Upper lobe of left lung (tissue), 6 donors: ENCODE results near the gene MBNL2. TPM values are rescaled to one million over a fixed set of nuclear protein-coding genes. Genes with fewer than 3 reads are reported as not detected.

Source experiments
- ATAC-seq, 2 donors: fragments of 200-7000 bp; cut with Tn5 transposase; one replicate each; pipeline ENCODE4 v1.9.1; 2022; ENCODE audit warnings: mild to moderate bottlenecking in 2 of 2, moderate library complexity in 2 of 2; ENCODE audit not compliant: low FRiP score in 2 of 2
- DNase-seq, 2 donors: peaks; one replicate each; pipeline ENCODE4 v3.0.0-alpha.2; 2019 to 2020
- H3K27ac ChIP-seq, 4 donors: fragments of 200-600 bp; sonication (generic); one replicate each; pipeline ENCODE4 v1.5.1; 2016 to 2019
- H3K27me3 ChIP-seq, 4 donors: fragments of 200-600 bp; sonication (generic); one replicate each; pipeline ENCODE4 v1.5.1; 2017 to 2019
- H3K36me3 ChIP-seq, 4 donors: fragments of 200-600 bp; sonication (generic); one replicate each; pipeline ENCODE4 v1.5.1; 2016 to 2019
- H3K4me1 ChIP-seq, 4 donors: fragments of 200-600 bp; sonication (generic); one replicate each; pipeline ENCODE4 v1.5.1; 2018 to 2019
- H3K4me3 ChIP-seq, 4 donors: fragments of 200-600 bp; sonication (generic); one replicate each; pipeline ENCODE4 v1.5.1; 2017 to 2019; ENCODE audit warnings: mild to moderate bottlenecking in 2 of 4, moderate library complexity in 1 of 4
- H3K9me3 ChIP-seq, 4 donors: fragments of 200-600 bp; sonication (generic); one replicate each; pipeline ENCODE4 v1.5.1; 2018 to 2019
- EP300 ChIP-seq, 4 donors: sonication (generic); formaldehyde crosslinking; IDR thresholded peaks; one replicate each; pipeline ENCODE4 v1.5.1; 2017; ENCODE audit warnings: antibody characterized with exemption in 4 of 4, control low read depth in 2 of 4
- POLR2A ChIP-seq, 4 donors: fragments of 450-650 bp; IDR thresholded peaks; one replicate each; pipeline ENCODE4 v1.5.1; 2016 to 2017; ENCODE audit warnings: antibody characterized with exemption in 4 of 4, mild to moderate bottlenecking in 2 of 4
- POLR2AphosphoS5 ChIP-seq, 2 donors: sonication (generic); formaldehyde crosslinking; IDR thresholded peaks; one replicate each; pipeline ENCODE4 v1.5.1; 2017; ENCODE audit warnings: antibody characterized with exemption in 2 of 2
- WGBS, 2 donors: methylation state at CpG; one replicate each; pipeline ENCODE4 v1.1.5; 2017 to 2018; 5-methylcytosine and 5-hydroxymethylcytosine counted together
- total RNA-seq, 6 donors: library from RNA; depleted of rRNA in 4 of 6; stranded (reverse); fragments of >200 nt in 4 of 6; gene quantifications; one replicate each; pipeline versions ENCODE4 v1.1.0 to v1.2.1, GENCODE V29; 2016 to 2021
- TF ChIP-seq, protein P1 (sequence below), 6 experiments: fragments of 450-650 bp in 4 of 6; fragments of 200-600 bp in 2 of 6; sonication (generic) in 2 of 6; IDR thresholded peaks; one replicate each; pipeline ENCODE4 v1.5.1; 2016 to 2019; ENCODE audit warnings: antibody characterized with exemption in 6 of 6
- donor health status: DM: no; HTN: no; CAD: no; lungs with moderate emphysema.
- donor health status: DM: no; HTN: yes; CAD: no; lungs with severe emphysema.

The MBNL2 gene
- total RNA-seq, 6 donors from 2014 or later, result 40.9 to 78.4 (median 51.3) TPM

DNA sequence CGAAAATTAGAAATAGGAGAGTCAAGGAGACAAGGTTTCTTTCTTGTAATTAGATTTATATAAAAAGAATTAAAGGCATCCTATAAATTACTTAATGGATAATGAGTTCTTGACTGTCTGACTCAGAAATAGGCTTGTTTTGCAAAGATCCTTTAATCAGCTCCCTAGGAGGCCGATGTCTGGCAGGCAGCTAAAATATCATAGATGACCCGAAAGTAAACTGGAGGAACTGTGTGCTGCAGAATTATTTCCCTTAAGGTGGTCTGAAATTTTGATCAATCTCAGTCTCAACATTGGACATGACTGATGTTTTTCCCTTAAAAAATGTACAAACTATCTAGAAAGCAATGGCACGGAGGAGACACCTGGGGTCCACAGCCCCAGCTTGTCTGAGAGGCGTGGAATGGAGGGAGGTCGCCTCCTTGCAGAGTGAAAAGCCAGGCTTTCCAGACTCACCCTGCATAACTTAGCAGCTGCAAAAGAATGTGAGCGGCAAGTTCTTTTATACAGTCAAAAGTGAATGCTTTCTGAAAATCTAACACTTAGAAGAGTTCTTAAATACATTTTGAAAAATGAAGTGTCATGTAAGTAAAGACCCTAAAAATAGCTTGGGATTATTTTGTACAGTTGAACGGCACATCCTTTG, 44.8 kb downstream of the MBNL2 start:
- H3K4me1 ChIP-seq, result peaks cover 37 to 51% (median 44%) of the 10 kb centered on the region in 4 donors
- DNase-seq (no peak), ATAC-seq (no peak)
- peaks cover 0 to 4% (median 0%) of the 10 kb centered on the region in 4 donors for H3K36me3 ChIP-seq
- TF ChIP-seq, protein P1, sequence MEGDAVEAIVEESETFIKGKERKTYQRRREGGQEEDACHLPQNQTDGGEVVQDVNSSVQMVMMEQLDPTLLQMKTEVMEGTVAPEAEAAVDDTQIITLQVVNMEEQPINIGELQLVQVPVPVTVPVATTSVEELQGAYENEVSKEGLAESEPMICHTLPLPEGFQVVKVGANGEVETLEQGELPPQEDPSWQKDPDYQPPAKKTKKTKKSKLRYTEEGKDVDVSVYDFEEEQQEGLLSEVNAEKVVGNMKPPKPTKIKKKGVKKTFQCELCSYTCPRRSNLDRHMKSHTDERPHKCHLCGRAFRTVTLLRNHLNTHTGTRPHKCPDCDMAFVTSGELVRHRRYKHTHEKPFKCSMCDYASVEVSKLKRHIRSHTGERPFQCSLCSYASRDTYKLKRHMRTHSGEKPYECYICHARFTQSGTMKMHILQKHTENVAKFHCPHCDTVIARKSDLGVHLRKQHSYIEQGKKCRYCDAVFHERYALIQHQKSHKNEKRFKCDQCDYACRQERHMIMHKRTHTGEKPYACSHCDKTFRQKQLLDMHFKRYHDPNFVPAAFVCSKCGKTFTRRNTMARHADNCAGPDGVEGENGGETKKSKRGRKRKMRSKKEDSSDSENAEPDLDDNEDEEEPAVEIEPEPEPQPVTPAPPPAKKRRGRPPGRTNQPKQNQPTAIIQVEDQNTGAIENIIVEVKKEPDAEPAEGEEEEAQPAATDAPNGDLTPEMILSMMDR (IDR thresholded peaks at IDR 0.05), result no peak
- no peak for TF ChIP-seq POLR2A (IDR thresholded peaks at IDR 0.05)
- TF ChIP-seq EP300 (IDR thresholded peaks at IDR 0.05), result no peak
- H3K27me3 ChIP-seq, result no peaks in the 10 kb centered on the region
- no peak overlapping the region for H3K4me3 ChIP-seq
- 66% methylated on average over 8 of the region's 8 CpGs for WGBS, 2 donors
- H3K27ac ChIP-seq, result peak overlapping the region in 1 of 4 donors; percentile 28
- no peaks in the 10 kb centered on the region for H3K9me3 ChIP-seq

DNA sequence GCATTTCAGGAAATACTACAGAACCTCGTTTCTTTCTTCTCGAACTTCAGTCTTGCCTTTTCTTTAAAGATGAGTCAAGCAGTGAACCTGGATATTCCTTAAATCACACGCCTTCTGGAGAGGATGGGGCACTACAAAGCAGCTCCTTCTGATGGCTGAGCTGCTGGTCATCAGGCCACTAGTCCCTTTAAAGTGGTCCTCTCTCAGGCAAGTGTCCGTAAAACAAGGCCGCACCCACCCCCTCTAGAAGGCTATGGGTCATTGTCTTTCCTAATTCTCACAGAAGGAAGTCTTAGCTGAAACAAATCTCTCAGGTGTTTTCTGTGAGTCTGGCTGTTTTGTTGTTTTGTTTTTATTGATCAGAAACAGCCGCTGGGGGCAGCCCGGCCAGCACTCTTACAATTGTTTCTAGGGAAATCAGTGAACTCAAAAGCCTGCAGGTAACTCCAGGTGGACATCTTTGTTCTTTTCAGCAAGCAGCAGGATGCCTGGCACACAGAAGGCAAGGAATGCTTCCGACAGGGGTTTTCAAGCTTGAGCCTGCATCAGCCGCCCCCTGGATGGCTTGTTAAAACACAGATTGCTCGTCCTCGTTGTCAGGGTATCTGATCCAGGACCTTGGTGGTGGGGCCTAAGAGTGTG, 45.4 kb downstream of the MBNL2 start:
- H3K4me3 ChIP-seq, result no peak overlapping the region
- DNase-seq, result no peak
- no peaks in the 10 kb centered on the region for H3K27me3 ChIP-seq
- peaks cover 0 to 4% (median 0%) of the 10 kb centered on the region in 4 donors for H3K36me3 ChIP-seq
- no peak for ATAC-seq
- 75% methylated on average over 11 of the region's 11 CpGs for WGBS, 2 donors
- peaks cover 35 to 48% (median 40%) of the 10 kb centered on the region in 4 donors for H3K4me1 ChIP-seq
- TF ChIP-seq POLR2AphosphoS5 (IDR thresholded peaks at IDR 0.05) (no peak), EP300 (IDR thresholded peaks at IDR 0.05) (no peak), POLR2A (IDR thresholded peaks at IDR 0.05) (no peak)
- TF ChIP-seq, protein P1 (IDR thresholded peaks at IDR 0.05), result no peak
- no peaks in the 10 kb centered on the region for H3K9me3 ChIP-seq
- peak overlapping the region in 1 of 4 donors; percentile 28 for H3K27ac ChIP-seq

DNA sequence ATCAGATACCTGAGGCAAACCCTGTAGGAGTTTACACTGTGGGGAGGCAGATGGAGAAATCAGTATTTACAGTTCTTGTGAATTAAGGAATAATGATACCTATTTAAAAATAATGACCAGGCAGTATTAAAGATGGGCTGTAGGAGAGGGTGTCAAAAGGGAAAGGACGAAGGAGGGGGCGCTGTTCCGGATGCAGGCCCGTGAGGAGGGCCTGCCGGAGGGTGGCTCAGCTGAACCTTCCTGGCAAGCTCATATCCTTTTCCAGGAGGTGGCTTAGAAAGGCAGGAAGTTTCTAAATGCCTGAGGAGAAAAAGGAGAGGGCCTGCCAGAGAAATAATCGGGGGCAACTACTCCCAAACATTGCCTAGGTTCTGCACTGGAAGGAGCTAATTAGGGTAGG, 46.6 kb downstream of the MBNL2 start:
- peaks cover 0 to 4% (median 0%) of the 10 kb centered on the region in 4 donors for H3K36me3 ChIP-seq
- peak in 1 of 2 donors; percentile 24 for DNase-seq
- ATAC-seq, result no peak
- H3K4me1 ChIP-seq, result peaks cover 38 to 52% (median 48%) of the 10 kb centered on the region in 4 donors
- 62 to 63% methylated on average over 6 of the region's 6 CpGs for WGBS, 2 donors
- H3K27me3 ChIP-seq, result no peaks in the 10 kb centered on the region
- no peaks in the 10 kb centered on the region for H3K9me3 ChIP-seq
- peak overlapping the region; percentile 9 to 49 (median 26) for H3K27ac ChIP-seq
- H3K4me3 ChIP-seq, result no peak overlapping the region
- TF ChIP-seq EP300 (IDR thresholded peaks at IDR 0.05), result no peak
- no peak for TF ChIP-seq POLR2A (IDR thresholded peaks at IDR 0.05)
- no peak for TF ChIP-seq POLR2AphosphoS5 (IDR thresholded peaks at IDR 0.05)
- TF ChIP-seq, protein P1 (IDR thresholded peaks at IDR 0.05), result no peak

DNA sequence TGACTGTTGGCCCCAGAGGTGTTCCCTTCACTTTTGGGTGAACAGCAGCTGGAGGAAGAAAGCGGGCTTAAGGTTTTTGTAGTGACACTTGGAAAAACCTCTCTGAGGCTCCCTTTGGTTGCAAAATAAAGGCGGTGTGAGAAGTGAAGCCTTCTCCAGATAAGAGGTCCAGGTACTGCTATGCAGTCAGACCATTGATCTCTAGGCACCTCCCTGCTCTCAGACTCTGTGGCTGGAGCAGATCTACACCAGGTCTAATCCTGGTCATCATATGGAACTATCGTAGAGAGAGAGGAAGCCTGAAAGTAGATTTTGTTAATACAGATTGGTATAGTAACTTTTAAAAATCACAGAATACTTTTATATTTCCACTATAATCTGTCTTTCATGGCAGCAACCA, 47.5 kb downstream of the MBNL2 start:
- Histone ChIP-seq H3K27ac (peak overlapping the region; percentile 9 to 49 (median 26)), H3K4me3 (no peak overlapping the region), H3K27me3 (no peaks in the 10 kb centered on the region), H3K9me3 (no peaks in the 10 kb centered on the region), H3K36me3 (peaks cover 0 to 4% (median 0%) of the 10 kb centered on the region in 4 donors), H3K4me1 (peaks cover 47 to 61% (median 50%) of the 10 kb centered on the region in 4 donors)
- 83% methylated on average over 3 of the region's 3 CpGs for WGBS, 2 donors
- DNase-seq (no peak), ATAC-seq (no peak)
- TF ChIP-seq, protein P1 (IDR thresholded peaks at IDR 0.05), result no peak
- no peak for TF ChIP-seq POLR2AphosphoS5 (IDR thresholded peaks at IDR 0.05)
- TF ChIP-seq POLR2A (IDR thresholded peaks at IDR 0.05), result no peak
- no peak for TF ChIP-seq EP300 (IDR thresholded peaks at IDR 0.05)
